GM19035 (cell line): Measurements from ENCODE around the gene KRTDAP.

Source experiments
- ATAC-seq: cut with Tn5 transposase; IDR thresholded peaks from one replicate; pipeline ENCODE4 v1.9.1; 2021; ENCODE audit not compliant: unreplicated experiment

Gene KRTDAP

GRCh38 chr19:35458192-35458591 lies 32.1 kb downstream of the KRTDAP start:
- ATAC-seq: no peak

- ATAC-seq: peak; percentile 55
Measured at GRCh38 chr19:35457173-35457572, 33.1 kb downstream of the KRTDAP start.

- no peak for ATAC-seq
Measured at GRCh38 chr19:35455616-35456201, 34.6 kb downstream of the KRTDAP start.

GRCh38 chr19:35454663-35455062 lies 35.6 kb downstream of the KRTDAP start:
- ATAC-seq: no peak

- no peak for ATAC-seq
Measured at GRCh38 chr19:35451338-35452096, 38.7 kb downstream of the KRTDAP start.

GRCh38 chr19:35449359-35450043 lies 40.8 kb downstream of the KRTDAP start:
- ATAC-seq: no peak

GRCh38 chr19:35447606-35448469 lies 42.4 kb downstream of the KRTDAP start, which contains the start of gene FFAR2:
Gene FFAR2, plus strand, starts transcription at chr19:35448257. Its CDS starts 1,458 bp downstream, at chr19:35449715.
- no peak for ATAC-seq

GRCh38 chr19:35445826-35446593 lies 44.3 kb downstream of the KRTDAP start:
- ATAC-seq: no peak

GRCh38 chr19:35444735-35445134 lies 45.5 kb downstream of the KRTDAP start:
- no peak for ATAC-seq

GRCh38 chr19:35442091-35442490 lies 48.2 kb downstream of the KRTDAP start:
- ATAC-seq: no peak

- no peak for ATAC-seq
Measured at GRCh38 chr19:35439921-35440320, 50.3 kb downstream of the KRTDAP start.

GRCh38 chr19:35438527-35438926 lies 51.7 kb downstream of the KRTDAP start:
- no peak for ATAC-seq

GRCh38 chr19:35438096-35438495 lies 52.2 kb downstream of the KRTDAP start:
- no peak for ATAC-seq

GRCh38 chr19:35437406-35437951 lies 52.8 kb downstream of the KRTDAP start:
- ATAC-seq: no peak
